ENCODE data around the gene PSMD9.

DNA sequence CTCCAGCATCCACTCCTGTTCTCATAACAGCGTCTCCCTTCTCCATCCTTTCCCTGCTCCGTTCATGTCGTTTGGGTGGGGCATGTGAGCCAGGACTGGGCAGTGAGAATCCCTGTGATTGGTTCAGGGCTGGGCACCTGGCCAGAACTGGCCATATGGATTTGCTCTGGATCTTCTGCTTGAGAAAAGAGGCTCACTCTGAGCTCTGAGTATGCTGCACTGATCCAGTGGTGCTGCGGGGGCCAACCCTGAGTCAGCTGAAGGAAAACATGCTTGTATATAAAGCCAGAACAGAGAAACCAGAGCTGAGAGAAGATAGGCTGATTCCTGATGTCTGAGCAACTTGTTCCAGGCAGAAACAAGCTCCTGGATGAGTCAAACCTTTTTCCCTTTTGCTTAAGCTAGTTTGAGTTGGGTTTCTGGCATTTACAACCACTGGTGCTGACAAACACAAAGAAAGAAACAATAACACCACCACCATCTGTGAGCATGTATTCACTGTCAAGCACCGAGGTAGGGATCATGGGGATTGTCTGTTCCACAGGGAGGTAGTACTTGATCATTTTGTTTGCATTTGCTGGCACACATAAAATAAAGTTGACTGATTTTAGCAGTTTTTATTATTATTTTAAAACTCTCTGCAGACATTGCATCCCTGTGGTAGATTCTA is 15.9 kb upstream of the PSMD9 start:
- no peak for TF ChIP-seq CTCF (IDR thresholded peaks at IDR 0.05)
- no peak for TF ChIP-seq POLR2A (IDR thresholded peaks at IDR 0.05)

Measured in adrenal gland (tissue), 5 donors.